NCI-H1105 (cell line): Measurements from ENCODE around the gene SEMA3E.

Experiments
- DNase-seq: peaks from one replicate; lab custom pipeline; 2025; lab: John Stamatoyannopoulos, UW

Gene SEMA3E

DNA sequence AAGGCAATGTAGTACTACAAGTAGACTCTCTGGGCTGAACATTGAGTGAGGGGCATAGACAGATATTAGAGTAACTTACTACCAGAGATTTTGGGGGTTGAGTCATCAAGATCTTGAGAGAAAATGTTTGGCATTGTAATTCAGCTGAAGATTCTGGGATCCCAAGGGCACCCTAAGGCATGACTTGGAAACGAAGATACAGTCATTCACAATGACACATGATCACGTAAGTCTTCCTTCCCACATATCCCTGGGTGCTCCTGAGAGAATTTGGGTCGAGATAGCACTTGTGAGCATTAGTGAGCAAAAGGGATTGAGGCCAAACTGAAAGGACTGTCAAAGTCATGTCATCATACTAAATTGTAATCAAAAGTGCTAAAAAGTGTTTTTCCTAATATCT lies 293.8 kb downstream of the SEMA3E start:
- no peak for DNase-seq

DNA sequence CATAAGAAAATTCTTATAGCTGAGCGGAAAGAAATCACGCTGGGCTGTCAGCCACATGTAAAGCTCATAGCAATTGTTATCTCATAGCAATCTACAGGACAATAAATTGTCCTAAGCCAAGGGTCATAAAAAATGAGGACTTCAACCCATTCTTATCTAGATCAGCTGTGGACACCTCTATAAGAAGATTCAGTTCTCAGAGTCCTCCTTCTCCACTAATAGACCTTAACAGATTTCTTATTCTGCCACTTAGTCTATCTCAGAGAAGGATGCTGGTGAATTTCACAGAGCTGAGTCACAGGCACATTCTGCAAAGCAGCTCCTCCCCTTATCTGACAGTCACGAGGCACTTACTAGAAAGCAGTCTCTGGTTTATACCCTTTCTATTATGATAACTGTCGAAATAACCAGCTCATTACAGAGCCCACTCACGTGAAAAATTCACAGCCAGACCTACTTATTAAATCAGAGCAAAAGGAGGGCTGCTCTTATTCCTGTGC lies 300.9 kb downstream of the SEMA3E start:
- no peak for DNase-seq

DNA sequence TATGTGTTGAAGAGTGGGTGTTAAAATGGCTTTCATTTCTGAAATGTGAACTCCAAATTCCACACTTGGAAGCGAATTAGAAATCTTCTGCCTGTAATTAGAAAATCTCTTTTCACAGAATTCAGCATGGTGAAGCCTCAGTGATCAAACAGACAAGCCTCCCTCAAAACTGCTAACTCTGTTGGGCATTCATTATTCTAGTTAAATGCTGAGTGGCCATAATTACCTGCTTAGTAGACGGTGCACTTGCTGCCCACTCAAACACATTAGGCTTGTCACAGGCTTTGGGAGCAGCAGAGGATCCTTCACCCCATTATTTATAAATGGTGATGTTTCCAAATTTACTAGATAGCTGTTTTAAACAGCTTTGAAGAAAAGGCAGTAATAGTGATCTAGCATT lies 309.0 kb downstream of the SEMA3E start:
- DNase-seq = peak; percentile 15

- no peak for DNase-seq
Measured at GRCh38 chr7:83338277-83338950, 310.5 kb downstream of the SEMA3E start.

- DNase-seq = no peak
Measured at GRCh38 chr7:83337050-83337449, 311.9 kb downstream of the SEMA3E start.

- no peak for DNase-seq
Measured at GRCh38 chr7:83326223-83326622, 322.7 kb downstream of the SEMA3E start.

DNA sequence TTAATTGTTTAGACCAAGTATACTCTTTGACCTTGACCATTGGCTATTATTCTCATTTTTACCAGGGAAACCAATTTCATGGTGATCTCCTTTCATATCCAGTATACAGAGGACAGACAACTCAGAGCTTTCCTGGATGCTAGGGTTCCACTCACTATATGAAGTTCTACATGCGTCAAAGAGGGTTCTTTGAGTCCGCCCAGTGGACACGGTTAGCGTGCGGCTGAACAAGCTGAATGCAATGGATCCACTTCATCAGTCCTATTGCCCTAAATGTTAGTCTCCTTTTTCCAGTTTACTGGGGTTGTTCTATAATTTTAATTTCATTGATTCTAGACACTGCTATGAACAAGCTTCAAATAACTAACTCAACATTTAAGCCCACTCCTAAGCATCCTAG lies 323.9 kb downstream of the SEMA3E start:
- DNase-seq = no peak

DNA sequence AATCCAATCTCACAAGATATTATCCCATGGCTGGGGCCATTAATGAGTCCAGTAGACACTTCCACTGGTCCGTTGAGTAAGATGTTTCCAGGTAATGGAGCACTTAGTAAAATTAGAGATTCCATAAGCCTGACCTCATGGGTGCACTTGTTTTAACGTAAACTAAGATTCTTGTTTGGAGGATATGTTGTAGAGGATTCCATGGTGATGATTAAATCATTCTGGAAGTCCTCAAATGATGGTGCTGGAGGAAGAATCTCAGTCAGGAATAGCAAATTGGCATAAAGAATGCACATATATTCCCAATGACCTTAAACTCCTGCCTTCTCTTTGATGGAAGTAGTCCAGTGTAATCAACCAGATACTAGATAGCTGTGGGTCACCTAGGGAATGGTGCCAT lies 324.3 kb downstream of the SEMA3E start:
- DNase-seq = no peak

GRCh38 chr7:83321011-83321410 lies 327.9 kb downstream of the SEMA3E start:
- DNase-seq = no peak

GRCh38 chr7:83313931-83314330 lies 335.0 kb downstream of the SEMA3E start:
- no peak for DNase-seq
